Transverse colon (tissue), 4 donors: ENCODE measurements around the gene ADK. TPM values are rescaled to one million over a fixed set of nuclear protein-coding genes. Genes with fewer than 3 reads are reported as not detected.

Experiments
- DNase-seq: peaks from one replicate; pipeline ENCODE4 v3.0.0-alpha.2; 2019
- H3K27ac ChIP-seq, 4 donors: fragments of 200-600 bp; sonication (generic); 2 replicates each; pipeline ENCODE4 v1.5.1; 2016 to 2018; ENCODE audit warnings: inconsistent platforms in 4 of 4
- H3K27me3 ChIP-seq: fragments of 200-600 bp; sonication (generic); 2 replicates; pipeline ENCODE4 v1.5.1; 2017; ENCODE audit warnings: inconsistent platforms
- H3K36me3 ChIP-seq, 4 donors: fragments of 200-600 bp; sonication (generic); 2 replicates each; pipeline ENCODE4 v1.5.1; 2017 to 2019; ENCODE audit warnings: inconsistent platforms in 4 of 4
- H3K4me1 ChIP-seq, 4 donors: fragments of 200-600 bp; sonication (generic); 2 replicates each; pipeline ENCODE4 v1.5.1; 2017 to 2020; ENCODE audit warnings: inconsistent platforms in 4 of 4
- H3K4me3 ChIP-seq, 4 donors: fragments of 200-600 bp; sonication (generic); 1 replicate in 1 of 4; 2 replicates in 3 of 4; pipeline versions ENCODE4 v1.5.1 to v1.6.1; 2017 to 2019; ENCODE audit warnings: inconsistent platforms in 4 of 4
- H3K9me3 ChIP-seq, 2 donors: fragments of 200-600 bp; sonication (generic); 2 replicates each; pipeline ENCODE4 v1.5.1; 2017 to 2019; ENCODE audit warnings: inconsistent platforms in 2 of 2
- CTCF ChIP-seq, 5 experiments: fragments of 200-600 bp in 3 of 5; fragments of 450-650 bp in 2 of 5; sonication (generic) in 3 of 5; IDR thresholded peaks; 1 replicate in 2 of 5; 2 replicates in 3 of 5; pipeline ENCODE4 v1.5.1; 2016 to 2017; ENCODE audit warnings: antibody characterized with exemption in 5 of 5, inconsistent platforms in 3 of 5, mild to moderate bottlenecking in 2 of 5, moderate library complexity in 1 of 5
- EP300 ChIP-seq: sonication (generic); formaldehyde crosslinking; IDR thresholded peaks from one replicate; pipeline ENCODE4 v1.6.1; 2017; ENCODE audit warnings: antibody characterized with exemption, low read depth
- POLR2A ChIP-seq: fragments of 450-650 bp; IDR thresholded peaks from one replicate; pipeline ENCODE4 v1.6.1; 2016; ENCODE audit warnings: antibody characterized with exemption, mild to moderate bottlenecking, moderate library complexity
- POLR2AphosphoS5 ChIP-seq, 3 donors: sonication (generic); formaldehyde crosslinking; IDR thresholded peaks; one replicate each; pipeline ENCODE4 v1.6.1; 2016; ENCODE audit warnings: antibody characterized with exemption in 3 of 3
- WGBS, 2 donors: methylation state at CpG; one replicate each; pipeline ENCODE4 v1.1.5; 2018; ENCODE audit warnings: low coverage in 1 of 2; 5-methylcytosine and 5-hydroxymethylcytosine counted together
- in situ Hi-C, 4 donors: fragments of 200-750 bp; cut with MboI; loops; one replicate each; pipeline versions ENCODE4 v1.15.0 to v1.15.1; 2017; ENCODE audit warnings: low sequenced_read_pairs in 3 of 4, low pct_ligation_motif_present in 1 of 4, low pct_unique_long_range_greater_than_20kb in 1 of 4
- intact Hi-C: fragments of 100-400 bp; cut with DNase I; formaldehyde crosslinking; loops from one replicate; pipeline ENCODE4 v1.15.1; 2023; ENCODE audit warnings: low total_unique reads
- total RNA-seq, 4 donors: library from RNA; depleted of rRNA; stranded (reverse); fragments of >200 nt; gene quantifications; one replicate each; pipeline ENCODE4 v1.1.0, GENCODE V29; 2016

ADK gene
- total RNA-seq, 4 donors from 2014 or later = 6.8 to 25.2 (median 14.8) TPM

- Histone ChIP-seq H3K27ac (peak overlapping the region; percentile 21 to 64 (median 50)), H3K27me3 (no peaks in the 10 kb centered on the region), H3K36me3 (no peaks in the 10 kb centered on the region), H3K4me1 (peaks cover 7 to 36% (median 9%) of the 10 kb centered on the region in 4 donors), H3K9me3 (no peaks in the 10 kb centered on the region), H3K4me3 (no peak overlapping the region)
- TF ChIP-seq POLR2AphosphoS5 (IDR thresholded peaks at IDR 0.05) = peak in 2 of 3 donors; percentile 79 to 82
- TF ChIP-seq EP300 = peak; percentile 52
- no peak for TF ChIP-seq POLR2A
- no peak for TF ChIP-seq CTCF (IDR thresholded peaks at IDR 0.05)
- whole genome bisulfite sequencing, 2 donors = 74 to 77% methylated on average over 2 of the region's 2 CpGs
- in situ Hi-C loops (no loop called here), intact Hi-C loops (no loop called here)
- no peak for DNase-seq
Observed at GRCh38 chr10:74593470-74593869, 442.4 kb downstream of the ADK start.

DNA sequence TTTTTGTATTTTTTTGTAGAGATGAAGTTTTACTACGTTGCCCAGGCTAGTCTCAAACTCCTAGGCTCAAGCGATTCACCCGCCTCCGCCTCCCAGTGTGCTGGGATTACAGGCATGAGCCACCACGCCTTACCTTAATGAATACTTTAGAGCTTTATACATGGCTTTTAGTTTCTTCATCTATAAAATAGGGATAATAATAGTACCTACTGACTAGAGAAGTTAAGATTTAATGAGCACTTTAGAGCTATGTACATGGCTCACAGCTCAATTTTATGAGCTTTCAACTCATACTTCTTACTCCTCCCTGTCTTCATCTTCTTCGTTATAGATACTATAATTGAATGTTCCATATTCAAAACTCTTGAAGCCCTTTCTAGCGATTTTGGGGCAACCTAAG, 445.7 kb downstream of the ADK start:
- H3K4me1 ChIP-seq = peaks cover 0 to 17% (median 3%) of the 10 kb centered on the region in 4 donors
- TF ChIP-seq EP300 (no peak), POLR2AphosphoS5 (IDR thresholded peaks at IDR 0.05) (no peak), CTCF (IDR thresholded peaks at IDR 0.05) (no peak), POLR2A (no peak)
- H3K27ac ChIP-seq = no peak overlapping the region
- H3K36me3 ChIP-seq = no peaks in the 10 kb centered on the region
- WGBS, 2 donors = 92 to 95% methylated on average over 7 of the region's 7 CpGs
- no peaks in the 10 kb centered on the region for H3K27me3 ChIP-seq
- no peak for DNase-seq
- H3K4me3 ChIP-seq = no peak overlapping the region
- H3K9me3 ChIP-seq = no peaks in the 10 kb centered on the region
- intact Hi-C loops = no loop called here
- in situ Hi-C loops = no loop called here

DNA sequence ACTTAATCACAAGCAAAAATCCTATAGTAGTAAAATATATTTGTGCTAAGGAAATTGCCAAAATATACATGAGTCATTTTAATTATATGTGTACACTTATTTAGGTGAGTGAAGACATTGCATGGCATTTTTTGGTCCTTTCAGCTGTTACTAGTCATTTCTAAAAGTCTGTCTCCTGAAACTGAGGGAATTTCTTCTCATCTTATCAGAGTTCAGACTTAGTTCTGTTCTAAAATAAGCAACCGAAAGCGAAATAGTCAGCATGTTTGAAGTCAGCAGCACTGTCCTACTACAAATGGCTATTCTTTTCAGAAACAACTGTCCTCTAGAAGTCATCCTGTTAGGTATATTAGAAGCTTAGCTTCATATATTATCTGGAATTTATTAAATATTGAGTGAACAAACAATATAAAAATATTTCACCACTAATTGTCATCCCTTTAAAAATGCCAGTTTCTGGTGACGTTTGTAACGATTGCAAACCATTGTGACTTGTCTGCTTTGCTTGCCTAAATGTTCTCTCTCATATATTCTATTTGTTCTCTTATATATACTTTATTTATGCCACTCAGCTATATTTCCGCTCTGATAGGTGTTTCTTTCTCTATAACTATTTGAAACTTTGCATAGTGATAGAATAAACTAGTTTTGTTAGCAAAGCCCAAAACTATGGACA, 448.0 kb downstream of the ADK start:
- peaks cover 0 to 2% (median 0%) of the 10 kb centered on the region in 4 donors for H3K4me1 ChIP-seq
- 81 to 87% methylated on average over 5 of the region's 5 CpGs for WGBS, 2 donors
- H3K27ac ChIP-seq = peak overlapping the region in 1 of 4 donors; percentile 43
- no peak for DNase-seq
- no peak overlapping the region for H3K4me3 ChIP-seq
- intact Hi-C loops = no loop called here
- no peaks in the 10 kb centered on the region for H3K27me3 ChIP-seq
- in situ Hi-C loops = no loop called here
- no peaks in the 10 kb centered on the region for H3K36me3 ChIP-seq
- H3K9me3 ChIP-seq = no peaks in the 10 kb centered on the region
- TF ChIP-seq POLR2AphosphoS5 (IDR thresholded peaks at IDR 0.05) (no peak), CTCF (IDR thresholded peaks at IDR 0.05) (no peak), POLR2A (no peak), EP300 (no peak)

GRCh38 chr10:74599672-74600071, 448.7 kb downstream of the ADK start:
- Histone ChIP-seq H3K27ac (peak overlapping the region in 1 of 4 donors; percentile 43), H3K27me3 (no peaks in the 10 kb centered on the region)

More at GRCh38 chr10:74599672-74600071, 448.7 kb downstream of the ADK start:
- DNase-seq = no peak
- intact Hi-C loops = no loop called here
- no peaks in the 10 kb centered on the region for H3K9me3 ChIP-seq
- H3K4me3 ChIP-seq = no peak overlapping the region
- in situ Hi-C loops = no loop called here
- H3K36me3 ChIP-seq = no peaks in the 10 kb centered on the region
- H3K4me1 ChIP-seq = no peaks in the 10 kb centered on the region
- TF ChIP-seq CTCF (IDR thresholded peaks at IDR 0.05) = no peak
- no peak for TF ChIP-seq POLR2AphosphoS5 (IDR thresholded peaks at IDR 0.05)
- TF ChIP-seq POLR2A = no peak
- TF ChIP-seq EP300 = no peak
